Endothelial cell of umbilical vein (primary cell): Measurements from ENCODE around the gene NMS. TPM values are rescaled to one million over a fixed set of nuclear protein-coding genes. Genes with fewer than 3 reads are reported as not detected.

Experiments
- BruUV-seq: library from RNA; stranded (reverse); fragments of 400-500 nt; replicated peaks from 2 replicates; lab custom pipeline; 2021; lab: Mats Ljungman, UMichigan
- CTCF ChIA-PET: fragments of 300-600, 350-600 bp; sonication (Branson Sonifier 250); formaldehyde crosslinking; loops from one replicate; lab custom pipeline; 2021; ENCODE audit warnings: antibody characterized with exemption, inconsistent platforms; lab: Charles Lee
- POLR2A ChIA-PET: fragments of 300-600, 350-600 bp; sonication (Branson Sonifier 250); formaldehyde crosslinking; loops from one replicate; lab custom pipeline; 2021; ENCODE audit warnings: antibody characterized with exemption, inconsistent platforms; lab: Charles Lee
- DNase-seq: peaks from one replicate; pipeline ENCODE4 v3.0.0-alpha.2; 2011; ENCODE audit warnings: low read depth, low spot score
- FAIRE-seq: peaks from 2 replicates; lab custom pipeline; 2011; peaks lifted over from hg19 to GRCh38; lab: Jason Lieb, UNC
- H2AFZ ChIP-seq: 2 replicates; pipeline ENCODE4 v1.6.0; 2012; ENCODE audit warnings: low read depth, low read length, control low read depth, inconsistent platforms
- H3K27ac ChIP-seq: 2 replicates; pipeline ENCODE4 v1.5.1; 2011; ENCODE audit warnings: low read depth, mild to moderate bottlenecking, control low read depth, low read length, moderate library complexity; ENCODE audit not compliant: insufficient read depth
- H3K27me3 ChIP-seq, 2 experiments: 2 replicates each; pipeline versions ENCODE4 v1.6.0 to v1.6.1; 2011; ENCODE audit warnings: low read length in 2 of 2, mixed read lengths in 1 of 2; ENCODE audit not compliant: control insufficient read depth in 2 of 2, insufficient read depth in 2 of 2
- H3K36me3 ChIP-seq, 2 experiments: 2 replicates in 1 of 2; 3 replicates in 1 of 2; pipeline ENCODE4 v1.5.1; 2011; ENCODE audit warnings: low read length in 2 of 2, mild to moderate bottlenecking in 1 of 2, moderate library complexity in 1 of 2; ENCODE audit not compliant: control insufficient read depth in 2 of 2, insufficient read depth in 2 of 2; ENCODE audit errors: extremely low read depth in 1 of 2
- H3K4me1 ChIP-seq: 3 replicates; pipeline ENCODE4 v1.5.1; 2011; ENCODE audit warnings: mild to moderate bottlenecking, low read length; ENCODE audit not compliant: control insufficient read depth, insufficient read depth; ENCODE audit errors: extremely low read depth
- H3K4me2 ChIP-seq: 2 replicates; pipeline ENCODE4 v1.6.1; 2011; ENCODE audit warnings: low read length, control low read depth, mixed read lengths; ENCODE audit not compliant: insufficient read depth
- H3K4me3 ChIP-seq, 3 experiments: fragments of 200-600 bp in 1 of 3; sonication (generic), shearing (Covaris generic) in 1 of 3; replicated peaks in 1 of 3; 2 replicates each; pipeline ENCODE4 v1.5.1; 2011 to 2016; ENCODE audit warnings: control low read depth in 3 of 3, low read length in 3 of 3, mild to moderate bottlenecking in 2 of 3, inconsistent platforms in 1 of 3, low read depth in 1 of 3, moderate library complexity in 1 of 3; ENCODE audit not compliant: insufficient read depth in 1 of 3
- H3K79me2 ChIP-seq: 2 replicates; pipeline ENCODE4 v1.6.0; 2012; ENCODE audit warnings: low read length, inconsistent platforms; ENCODE audit not compliant: control insufficient read depth, insufficient read depth
- H3K9ac ChIP-seq: replicated peaks from 2 replicates; pipeline ENCODE3; 2011; ENCODE audit warnings: low read length, control low read depth; ENCODE audit not compliant: insufficient read depth; ENCODE audit errors: extremely low read depth
- H3K9me1 ChIP-seq: replicated peaks from 3 replicates; pipeline ENCODE4 v1.6.0; 2011; ENCODE audit warnings: mild to moderate bottlenecking, low read length; ENCODE audit not compliant: control insufficient read depth, insufficient read depth; ENCODE audit errors: extremely low read depth
- H3K9me3 ChIP-seq: replicated peaks from 2 replicates; pipeline ENCODE4 v1.5.1; 2012; ENCODE audit warnings: low read length, inconsistent platforms; ENCODE audit not compliant: control insufficient read depth, insufficient read depth
- H4K20me1 ChIP-seq: replicated peaks from 2 replicates; pipeline ENCODE3; 2011; ENCODE audit warnings: mild to moderate bottlenecking, low read length; ENCODE audit not compliant: control insufficient read depth, insufficient read depth; ENCODE audit errors: extremely low read depth
- EZH2 ChIP-seq: IDR thresholded peaks from 2 replicates; pipeline ENCODE4 v1.6.1; 2012; ENCODE audit warnings: borderline replicate concordance, low read depth, mild to moderate bottlenecking, moderate library complexity, low read length, inconsistent platforms; ENCODE audit not compliant: severe bottlenecking
- FOS ChIP-seq: IDR thresholded peaks from 2 replicates; pipeline ENCODE4 v1.6.1; 2011; ENCODE audit warnings: mild to moderate bottlenecking, low read length, moderate library complexity, borderline replicate concordance; ENCODE audit not compliant: insufficient read depth
- GATA2 ChIP-seq: IDR thresholded peaks from 2 replicates; pipeline ENCODE4 v1.7.0; 2011; ENCODE audit warnings: low read depth, mild to moderate bottlenecking, moderate library complexity, mixed read lengths, low read length; ENCODE audit not compliant: insufficient read length, insufficient read depth
- JUN ChIP-seq: IDR thresholded peaks from 2 replicates; pipeline ENCODE4 v1.6.1; 2011; ENCODE audit warnings: borderline replicate concordance, low read depth; ENCODE audit not compliant: insufficient read length, insufficient read depth
- MYC ChIP-seq: IDR thresholded peaks from one replicate; pipeline ENCODE4 v1.6.1; 2011; ENCODE audit warnings: mild to moderate bottlenecking, low read depth, low read length
- POLR2A ChIP-seq: IDR thresholded peaks from 2 replicates; pipeline ENCODE4 v1.6.1; 2012; ENCODE audit warnings: low read depth, mild to moderate bottlenecking, control low read depth, low read length
- POLR2AphosphoS5 ChIP-seq: IDR thresholded peaks from 2 replicates; pipeline ENCODE4 v1.6.1; 2012; ENCODE audit warnings: low read depth, mild to moderate bottlenecking, control low read depth, low read length, moderate library complexity; ENCODE audit not compliant: insufficient read depth
- dilution Hi-C: fragments of 300-500 bp; cut with MboI; formaldehyde crosslinking; loops from one replicate; pipeline ENCODE4 v1.15.0; 2019; ENCODE audit warnings: low sequenced_read_pairs; ENCODE audit not compliant: extremely low pct_ligation_motif_present
- intact Hi-C: fragments of 100-400 bp; cut with micrococcal nuclease; formaldehyde crosslinking; loops from one replicate; pipeline ENCODE4 v1.10.0; 2022
- polyA plus RNA-seq, 4 experiments: library from polyadenylated mRNA; depleted of rRNA in 3 of 4; stranded (reverse) in 3 of 4; unstranded in 1 of 4; fragments of >200 nt; gene quantifications; 2 replicates each; pipeline versions ENCODE4 v1.2.1 to v1.2.3, GENCODE V29; 2011 to 2012; ENCODE audit warnings: missing spikeins in 1 of 4
- total RNA-seq: library from RNA; stranded (reverse); gene quantifications from 2 replicates; pipeline ENCODE4 v1.2.3, GENCODE V29; 2021
- TF ChIP-seq, protein P1 (sequence below), 2 donors: IDR thresholded peaks; 1 replicate in 1 of 2; 2 replicates in 1 of 2; pipeline ENCODE4 v1.5.1; 2011; ENCODE audit warnings: low read length in 2 of 2, mild to moderate bottlenecking in 2 of 2, moderate library complexity in 2 of 2, control low read depth in 1 of 2, inconsistent platforms in 1 of 2, low read depth in 1 of 2; ENCODE audit not compliant: insufficient read depth in 1 of 2; ENCODE audit errors: extremely low read depth in 1 of 2
- TF ChIP-seq, protein P2 (sequence below): IDR thresholded peaks from 2 replicates; pipeline ENCODE4 v1.6.1; 2011; ENCODE audit not compliant: insufficient read depth, insufficient read length

The NMS gene
- total and polyA plus RNA-seq, 2 donors (not counting 3 experiments of a cell fraction or from before 2014, with no cell fraction given), result not detected

DNA sequence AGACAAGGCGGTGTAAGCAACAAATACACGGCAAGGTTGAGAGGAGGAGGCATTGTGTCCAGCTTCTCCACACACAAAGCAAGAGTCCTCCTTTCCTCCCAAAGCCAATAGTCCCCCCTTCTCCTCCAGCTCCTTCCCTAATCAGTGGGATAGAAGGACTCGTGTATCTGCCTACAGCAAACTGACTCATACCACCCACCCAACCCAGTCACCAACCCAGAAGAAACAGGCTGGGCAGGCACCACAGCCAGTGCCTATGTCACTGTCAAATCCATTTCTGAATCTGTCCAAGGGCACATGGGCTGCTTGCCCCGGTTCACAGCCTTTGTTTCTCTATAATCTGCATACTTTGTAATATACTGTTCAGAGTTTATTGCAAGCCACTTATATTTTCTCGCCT is 19.2 kb upstream of the NMS start:
- no peak for FAIRE-seq
- CTCF ChIA-PET, result interaction anchor here (0.7 kb wide), 2 partner anchors 17 to 737 kb away, joined by 3 to 4 read pairs; no protein-coding TSS in a partner anchor
- H3K27me3 ChIP-seq, result no peaks in the 10 kb centered on the region

More for the DNA sequence above, 19.2 kb upstream of the NMS start:
- H3K9me1 ChIP-seq, result no peaks in the 10 kb centered on the region
- no peaks in the 10 kb centered on the region for H4K20me1 ChIP-seq
- dilution Hi-C loops, result no loop called here
- no peak overlapping the region for H3K27ac ChIP-seq
- POLR2A ChIA-PET, result no interaction called here
- H3K4me1 ChIP-seq, result no peaks in the 10 kb centered on the region
- H3K79me2 ChIP-seq, result no peaks in the 10 kb centered on the region
- intact Hi-C loops, result no loop called here
- H3K36me3 ChIP-seq, result no peaks in the 10 kb centered on the region
- no peaks in the 10 kb centered on the region for H3K9me3 ChIP-seq
- no peak overlapping the region for H3K4me2 ChIP-seq
- TF ChIP-seq, protein P1, sequence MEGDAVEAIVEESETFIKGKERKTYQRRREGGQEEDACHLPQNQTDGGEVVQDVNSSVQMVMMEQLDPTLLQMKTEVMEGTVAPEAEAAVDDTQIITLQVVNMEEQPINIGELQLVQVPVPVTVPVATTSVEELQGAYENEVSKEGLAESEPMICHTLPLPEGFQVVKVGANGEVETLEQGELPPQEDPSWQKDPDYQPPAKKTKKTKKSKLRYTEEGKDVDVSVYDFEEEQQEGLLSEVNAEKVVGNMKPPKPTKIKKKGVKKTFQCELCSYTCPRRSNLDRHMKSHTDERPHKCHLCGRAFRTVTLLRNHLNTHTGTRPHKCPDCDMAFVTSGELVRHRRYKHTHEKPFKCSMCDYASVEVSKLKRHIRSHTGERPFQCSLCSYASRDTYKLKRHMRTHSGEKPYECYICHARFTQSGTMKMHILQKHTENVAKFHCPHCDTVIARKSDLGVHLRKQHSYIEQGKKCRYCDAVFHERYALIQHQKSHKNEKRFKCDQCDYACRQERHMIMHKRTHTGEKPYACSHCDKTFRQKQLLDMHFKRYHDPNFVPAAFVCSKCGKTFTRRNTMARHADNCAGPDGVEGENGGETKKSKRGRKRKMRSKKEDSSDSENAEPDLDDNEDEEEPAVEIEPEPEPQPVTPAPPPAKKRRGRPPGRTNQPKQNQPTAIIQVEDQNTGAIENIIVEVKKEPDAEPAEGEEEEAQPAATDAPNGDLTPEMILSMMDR (IDR thresholded peaks at IDR 0.05; ENCODE audit: extremely low read depth in 1 of 2, insufficient read depth in 1 of 2, low read depth in 1 of 2, low read length in 2 of 2), result no peak
- TF ChIP-seq, protein P2, sequence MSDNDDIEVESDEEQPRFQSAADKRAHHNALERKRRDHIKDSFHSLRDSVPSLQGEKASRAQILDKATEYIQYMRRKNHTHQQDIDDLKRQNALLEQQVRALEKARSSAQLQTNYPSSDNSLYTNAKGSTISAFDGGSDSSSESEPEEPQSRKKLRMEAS, result no peak
- no peak for TF ChIP-seq POLR2AphosphoS5
- TF ChIP-seq POLR2A, result no peak
- TF ChIP-seq FOS, result no peak
- no peak for TF ChIP-seq JUN
- TF ChIP-seq GATA2, result no peak
- no peak for TF ChIP-seq EZH2
- no peak for TF ChIP-seq MYC
- DNase-seq, result no peak
- H3K9ac ChIP-seq, result no peak overlapping the region
- BruUV-seq, result no TSS peak
- H2AFZ ChIP-seq, result no peak overlapping the region
- H3K4me3 ChIP-seq, result no peak overlapping the region
